Hepatocyte (in vitro differentiated cells): Measurements from ENCODE around the gene PTPN1. TPM values are rescaled to one million over a fixed set of nuclear protein-coding genes. Genes with fewer than 3 reads are reported as not detected.

ENCODE experiments used
- DNase-seq: peaks from one replicate; pipeline ENCODE4 v3.0.0-alpha.2; 2016; ENCODE audit warnings: low spot score
- H2AFZ ChIP-seq: fragments of 200-600 bp; sonication (generic); 2 replicates; pipeline ENCODE4 v1.6.0; 2016; ENCODE audit warnings: antibody characterized with exemption, mild to moderate bottlenecking
- H3K27ac ChIP-seq: fragments of 200-600 bp; sonication (generic); 2 replicates; pipeline ENCODE4 v1.5.1; 2016; ENCODE audit warnings: mild to moderate bottlenecking
- H3K27me3 ChIP-seq: fragments of 200-600 bp; sonication (generic); 2 replicates; pipeline ENCODE4 v1.6.1; 2016
- H3K36me3 ChIP-seq: fragments of 200-600 bp; sonication (generic); replicated peaks from 2 replicates; pipeline ENCODE4 v1.5.1; 2016; ENCODE audit warnings: low read depth; ENCODE audit not compliant: insufficient read depth
- H3K4me1 ChIP-seq: fragments of 200-600 bp; sonication (generic); 2 replicates; pipeline ENCODE4 v1.5.1; 2016; ENCODE audit warnings: mild to moderate bottlenecking, moderate library complexity; ENCODE audit not compliant: insufficient read depth
- H3K4me2 ChIP-seq: fragments of 200-600 bp; sonication (generic); 2 replicates; pipeline ENCODE4 v1.6.0; 2016
- H3K4me3 ChIP-seq: fragments of 200-600 bp; sonication (generic); 2 replicates; pipeline ENCODE4 v1.5.1; 2016; ENCODE audit warnings: mild to moderate bottlenecking
- H3K79me2 ChIP-seq: fragments of 200-600 bp; sonication (generic); 2 replicates; pipeline ENCODE4 v1.6.0; 2017; ENCODE audit warnings: mild to moderate bottlenecking
- H3K9me2 ChIP-seq: fragments of 200-600 bp; sonication (generic); replicated peaks from 2 replicates; pipeline ENCODE4 v1.6.0; 2017; ENCODE audit warnings: mild to moderate bottlenecking; ENCODE audit not compliant: insufficient read depth
- H3K9me3 ChIP-seq: fragments of 200-600 bp; sonication (generic); 2 replicates; pipeline ENCODE4 v1.5.1; 2016; ENCODE audit warnings: low read depth, mild to moderate bottlenecking
- H4K20me1 ChIP-seq: fragments of 200-600 bp; sonication (generic); 2 replicates; pipeline ENCODE4 v1.6.0; 2016; ENCODE audit warnings: mild to moderate bottlenecking; ENCODE audit not compliant: insufficient read depth, poor library complexity, severe bottlenecking
- EZH2 ChIP-seq: fragments of 200-600 bp; sonication (generic); IDR thresholded peaks from 2 replicates; pipeline ENCODE4 v1.6.1; 2016; ENCODE audit warnings: antibody characterized with exemption, mild to moderate bottlenecking, borderline replicate concordance
- EZH2phosphoT487 ChIP-seq: fragments of 200-600 bp; sonication (generic); IDR thresholded peaks from one replicate; pipeline ENCODE4 v1.6.1; 2018; ENCODE audit warnings: antibody characterized with exemption, mild to moderate bottlenecking, low read depth, moderate library complexity; ENCODE audit not compliant: unreplicated experiment, severe bottlenecking
- WGBS: methylation state at CpG from one replicate; pipeline ENCODE4 v1.1.6; 2016; ENCODE audit warnings: low lambda C conversion rate; ENCODE audit errors: missing lambda C conversion rate; 5-methylcytosine and 5-hydroxymethylcytosine counted together
- polyA plus RNA-seq: library from polyadenylated mRNA; unstranded; fragments of >200 nt; fragmentation: Nextera tagmentation; extraction: Ambion mirVana; gene quantifications from 2 replicates; pipeline ENCODE4 v1.2.1, GENCODE V29; 2016
- total RNA-seq: library from RNA; depleted of rRNA; stranded (reverse); fragments of >200 nt; gene quantifications from 2 replicates; pipeline ENCODE4 v1.2.3, GENCODE V29; 2014
- TF ChIP-seq, protein P1 (sequence below): fragments of 200-600 bp; sonication (generic); IDR thresholded peaks from 2 replicates; pipeline ENCODE4 v1.5.1; 2016; ENCODE audit warnings: antibody characterized with exemption, mild to moderate bottlenecking; ENCODE audit not compliant: poor library complexity

Gene PTPN1
- total and polyA plus RNA-seq, 2 experiments from 2014 or later: 22.0 to 32.1 TPM

- no peaks in the 10 kb centered on the region for H4K20me1 ChIP-seq
- no peaks in the 10 kb centered on the region for H3K79me2 ChIP-seq
- TF ChIP-seq EZH2 (no peak), EZH2phosphoT487 (no peak)
- TF ChIP-seq, protein P1, sequence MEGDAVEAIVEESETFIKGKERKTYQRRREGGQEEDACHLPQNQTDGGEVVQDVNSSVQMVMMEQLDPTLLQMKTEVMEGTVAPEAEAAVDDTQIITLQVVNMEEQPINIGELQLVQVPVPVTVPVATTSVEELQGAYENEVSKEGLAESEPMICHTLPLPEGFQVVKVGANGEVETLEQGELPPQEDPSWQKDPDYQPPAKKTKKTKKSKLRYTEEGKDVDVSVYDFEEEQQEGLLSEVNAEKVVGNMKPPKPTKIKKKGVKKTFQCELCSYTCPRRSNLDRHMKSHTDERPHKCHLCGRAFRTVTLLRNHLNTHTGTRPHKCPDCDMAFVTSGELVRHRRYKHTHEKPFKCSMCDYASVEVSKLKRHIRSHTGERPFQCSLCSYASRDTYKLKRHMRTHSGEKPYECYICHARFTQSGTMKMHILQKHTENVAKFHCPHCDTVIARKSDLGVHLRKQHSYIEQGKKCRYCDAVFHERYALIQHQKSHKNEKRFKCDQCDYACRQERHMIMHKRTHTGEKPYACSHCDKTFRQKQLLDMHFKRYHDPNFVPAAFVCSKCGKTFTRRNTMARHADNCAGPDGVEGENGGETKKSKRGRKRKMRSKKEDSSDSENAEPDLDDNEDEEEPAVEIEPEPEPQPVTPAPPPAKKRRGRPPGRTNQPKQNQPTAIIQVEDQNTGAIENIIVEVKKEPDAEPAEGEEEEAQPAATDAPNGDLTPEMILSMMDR: no peak
- no peak overlapping the region for H2AFZ ChIP-seq
- H3K27me3 ChIP-seq: no peaks in the 10 kb centered on the region
- no peaks in the 10 kb centered on the region for H3K9me2 ChIP-seq
- 92% methylated on average over 5 of the region's 5 CpGs for WGBS
- no peak overlapping the region for H3K27ac ChIP-seq
- H3K4me2 ChIP-seq: no peak overlapping the region
- H3K9me3 ChIP-seq: no peaks in the 10 kb centered on the region
- no peak for DNase-seq
- no peaks in the 10 kb centered on the region for H3K36me3 ChIP-seq
- H3K4me1 ChIP-seq: no peaks in the 10 kb centered on the region
- no peak overlapping the region for H3K4me3 ChIP-seq
Observed at GRCh38 chr20:50605136-50605535, 95.0 kb downstream of the PTPN1 start.

DNA sequence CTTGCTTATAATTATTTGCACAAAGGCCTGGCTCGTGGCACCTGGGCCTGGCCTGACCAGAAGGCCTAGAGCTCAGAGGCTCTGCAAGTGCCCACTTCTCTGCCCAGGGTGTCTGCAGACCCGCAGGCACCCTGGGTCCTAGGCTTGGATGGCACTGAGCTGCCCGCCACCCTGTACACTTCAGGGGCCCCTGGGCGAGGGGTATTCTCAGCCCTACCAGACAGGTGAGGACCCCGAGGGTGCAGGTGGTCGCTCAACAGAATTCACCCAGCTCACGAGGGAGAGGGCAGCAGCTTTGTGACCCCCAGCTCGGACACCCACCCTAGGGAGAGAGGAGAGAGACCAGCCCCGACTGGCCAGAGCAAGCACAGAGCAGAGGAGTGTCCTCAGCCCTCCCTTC lies 97.3 kb downstream of the PTPN1 start:
- Histone ChIP-seq H2AFZ (no peak overlapping the region), H3K9me2 (no peaks in the 10 kb centered on the region), H3K79me2 (no peaks in the 10 kb centered on the region), H3K9me3 (no peaks in the 10 kb centered on the region), H3K4me3 (no peak overlapping the region), H3K27me3 (no peaks in the 10 kb centered on the region), H3K36me3 (no peaks in the 10 kb centered on the region), H3K27ac (no peak overlapping the region), H3K4me2 (no peak overlapping the region), H3K4me1 (no peaks in the 10 kb centered on the region), H4K20me1 (no peaks in the 10 kb centered on the region)
- TF ChIP-seq, protein P1: no peak
- TF ChIP-seq EZH2 (no peak), EZH2phosphoT487 (no peak)
- 91% methylated on average over 9 of the region's 9 CpGs for WGBS
- DNase-seq: no peak

DNA sequence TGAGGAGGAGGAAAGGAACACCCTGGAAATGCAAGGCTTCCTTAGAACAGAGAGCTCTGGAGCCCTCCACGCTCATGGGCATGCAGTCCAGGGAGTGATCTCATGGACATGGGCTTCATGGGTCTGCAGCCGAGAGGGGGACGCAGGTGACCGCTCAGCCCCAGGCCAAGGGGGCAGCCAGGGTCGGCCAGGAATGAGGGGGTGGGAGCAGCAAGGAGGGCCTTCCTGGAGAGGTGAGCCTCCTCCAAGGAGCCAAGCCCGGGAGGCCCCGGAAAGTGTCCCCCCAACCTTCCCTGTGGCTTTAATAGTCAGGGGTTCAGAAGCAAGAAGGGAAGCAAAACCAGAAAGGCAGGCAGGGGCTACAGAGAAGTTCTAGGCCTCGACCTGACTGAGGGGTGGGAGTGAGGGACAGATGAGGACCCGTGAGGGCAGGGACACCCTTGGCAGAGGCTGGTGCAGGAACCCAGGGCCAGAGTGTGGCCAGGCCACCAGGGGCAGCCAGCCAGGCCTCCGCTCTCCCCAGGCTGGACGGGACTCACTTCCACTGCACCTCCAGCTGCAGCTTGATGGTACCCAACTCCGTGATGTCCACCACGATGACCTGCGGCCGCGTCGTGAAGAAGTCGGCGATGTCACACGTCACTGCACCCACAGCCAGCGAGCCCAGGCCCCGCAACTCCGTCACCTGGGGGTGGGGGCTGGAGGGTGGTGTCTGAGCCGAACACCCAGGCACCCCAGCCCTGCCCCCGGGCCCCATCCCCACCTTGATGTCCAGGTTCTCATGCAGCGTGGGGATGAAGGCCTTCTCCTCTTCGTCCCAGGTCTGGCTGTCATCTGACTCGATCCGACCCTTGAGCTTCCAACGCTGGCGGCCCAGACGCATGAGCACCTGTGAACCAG lies 97.9 kb downstream of the PTPN1 start:
- H3K4me1 ChIP-seq: no peaks in the 10 kb centered on the region
- TF ChIP-seq, protein P1: no peak
- TF ChIP-seq EZH2 (no peak), EZH2phosphoT487 (no peak)
- H3K27me3 ChIP-seq: no peaks in the 10 kb centered on the region
- H3K9me2 ChIP-seq: no peaks in the 10 kb centered on the region
- no peaks in the 10 kb centered on the region for H3K79me2 ChIP-seq
- no peak overlapping the region for H3K4me3 ChIP-seq
- H3K27ac ChIP-seq: no peak overlapping the region
- no peaks in the 10 kb centered on the region for H3K9me3 ChIP-seq
- 95% methylated on average over 31 of the region's 32 CpGs for WGBS
- H4K20me1 ChIP-seq: no peaks in the 10 kb centered on the region
- H3K36me3 ChIP-seq: no peaks in the 10 kb centered on the region
- H3K4me2 ChIP-seq: no peak overlapping the region
- H2AFZ ChIP-seq: no peak overlapping the region
- DNase-seq: no peak
